ENCODE results near the gene CACNG4.

The CACNG4 gene

GRCh38 chr17:67024736-67025135 lies 60.2 kb downstream of the CACNG4 start:
- no peaks in the 10 kb centered on the region for H3K4me1 ChIP-seq (ENCODE audit: insufficient read depth, low read length)
- ATAC-seq (ENCODE audit: insufficient read depth, low read depth): no peak
- H3K4me3 ChIP-seq (ENCODE audit: low read depth in 1 of 2, low read length in 2 of 2): no peak overlapping the region
- H3K9me3 ChIP-seq (ENCODE audit: insufficient read depth, low read length, severe bottlenecking): no peaks in the 10 kb centered on the region
- H3K4me2 ChIP-seq (ENCODE audit: insufficient read depth, low read length): no peak overlapping the region
- no peaks in the 10 kb centered on the region for H3K27me3 ChIP-seq (ENCODE audit: insufficient read depth, low read length, poor library complexity)
- no peak overlapping the region for H2AFZ ChIP-seq (ENCODE audit: low read depth, low read length)
- no peak for TF ChIP-seq EZH2 (IDR thresholded peaks at IDR 0.05; ENCODE audit: borderline replicate concordance, low read depth, low read length, severe bottlenecking)
- TF ChIP-seq CTCF (IDR thresholded peaks at IDR 0.05; ENCODE audit: borderline replicate concordance, extremely low read depth, low read length, poor library complexity, severe bottlenecking): no peak
- peaks cover 5% of the 10 kb centered on the region; the same call in 1 of the 2 replicates for H4K20me1 ChIP-seq (ENCODE audit: insufficient read depth, low read length)
- H3K36me3 ChIP-seq (ENCODE audit: insufficient read depth, low read length): no peaks in the 10 kb centered on the region
- H3K27ac ChIP-seq (ENCODE audit: low read length): no peak overlapping the region
- H3K9ac ChIP-seq (ENCODE audit: low read depth, low read length): no peak overlapping the region
- DNase-seq: no peak
- no peaks in the 10 kb centered on the region for H3K79me2 ChIP-seq (ENCODE audit: insufficient read depth, low read length)

GRCh38 chr17:67025216-67025792 lies 60.8 kb downstream of the CACNG4 start:
- ATAC-seq (ENCODE audit: insufficient read depth, low read depth): no peak
- Histone ChIP-seq H3K4me1 (ENCODE audit: insufficient read depth, low read length) (no peaks in the 10 kb centered on the region), H3K27ac (ENCODE audit: low read length) (no peak overlapping the region), H3K9me3 (ENCODE audit: insufficient read depth, low read length, severe bottlenecking) (no peaks in the 10 kb centered on the region), H3K27me3 (ENCODE audit: insufficient read depth, low read length, poor library complexity) (no peaks in the 10 kb centered on the region), H4K20me1 (ENCODE audit: insufficient read depth, low read length) (peaks cover 5% of the 10 kb centered on the region; the same call in 1 of the 2 replicates), H2AFZ (ENCODE audit: low read depth, low read length) (no peak overlapping the region), H3K79me2 (ENCODE audit: insufficient read depth, low read length) (no peaks in the 10 kb centered on the region), H3K36me3 (ENCODE audit: insufficient read depth, low read length) (no peaks in the 10 kb centered on the region), H3K9ac (ENCODE audit: low read depth, low read length) (no peak overlapping the region), H3K4me3 (ENCODE audit: low read depth in 1 of 2, low read length in 2 of 2) (no peak overlapping the region), H3K4me2 (ENCODE audit: insufficient read depth, low read length) (no peak overlapping the region)
- no peak for TF ChIP-seq EZH2 (IDR thresholded peaks at IDR 0.05; ENCODE audit: borderline replicate concordance, low read depth, low read length, severe bottlenecking)
- no peak for DNase-seq

- no peaks in the 10 kb centered on the region for H3K36me3 ChIP-seq (ENCODE audit: insufficient read depth, low read length)
- H3K4me3 ChIP-seq (ENCODE audit: low read depth in 1 of 2, low read length in 2 of 2): no peak overlapping the region
- H3K79me2 ChIP-seq (ENCODE audit: insufficient read depth, low read length): no peaks in the 10 kb centered on the region
- no peaks in the 10 kb centered on the region for H3K27me3 ChIP-seq (ENCODE audit: insufficient read depth, low read length, poor library complexity)
- TF ChIP-seq EZH2 (IDR thresholded peaks at IDR 0.05; ENCODE audit: borderline replicate concordance, low read depth, low read length, severe bottlenecking): no peak
- no peak for TF ChIP-seq CTCF (IDR thresholded peaks at IDR 0.05; ENCODE audit: borderline replicate concordance, extremely low read depth, low read length, poor library complexity, severe bottlenecking)
- ATAC-seq (ENCODE audit: insufficient read depth, low read depth) (no peak; the same call in 2 of the 3 replicates), DNase-seq (no peak)
- no peaks in the 10 kb centered on the region for H3K4me1 ChIP-seq (ENCODE audit: insufficient read depth, low read length)
- no peak overlapping the region for H3K4me2 ChIP-seq (ENCODE audit: insufficient read depth, low read length)
- no peaks in the 10 kb centered on the region for H3K9me3 ChIP-seq (ENCODE audit: insufficient read depth, low read length, severe bottlenecking)
- no peak overlapping the region for H2AFZ ChIP-seq (ENCODE audit: low read depth, low read length)
- H3K9ac ChIP-seq (ENCODE audit: low read depth, low read length): no peak overlapping the region
- peaks cover 5% of the 10 kb centered on the region; the same call in 1 of the 2 replicates for H4K20me1 ChIP-seq (ENCODE audit: insufficient read depth, low read length)
- no peak overlapping the region for H3K27ac ChIP-seq (ENCODE audit: low read length)
Measured at GRCh38 chr17:67026341-67026740, 61.8 kb downstream of the CACNG4 start.

- Histone ChIP-seq H3K27me3 (ENCODE audit: insufficient read depth, low read length, poor library complexity) (no peaks in the 10 kb centered on the region), H4K20me1 (ENCODE audit: insufficient read depth, low read length) (peaks cover 5% of the 10 kb centered on the region; the same call in 1 of the 2 replicates), H3K9ac (ENCODE audit: low read depth, low read length) (no peak overlapping the region), H3K79me2 (ENCODE audit: insufficient read depth, low read length) (no peaks in the 10 kb centered on the region), H3K27ac (ENCODE audit: low read length) (no peak overlapping the region), H3K4me3 (ENCODE audit: low read depth in 1 of 2, low read length in 2 of 2) (no peak overlapping the region), H3K9me3 (ENCODE audit: insufficient read depth, low read length, severe bottlenecking) (no peaks in the 10 kb centered on the region), H2AFZ (ENCODE audit: low read depth, low read length) (no peak overlapping the region), H3K4me1 (ENCODE audit: insufficient read depth, low read length) (no peaks in the 10 kb centered on the region), H3K36me3 (ENCODE audit: insufficient read depth, low read length) (no peaks in the 10 kb centered on the region), H3K4me2 (ENCODE audit: insufficient read depth, low read length) (no peak overlapping the region)
- DNase-seq (no peak), ATAC-seq (ENCODE audit: insufficient read depth, low read depth) (no peak)
- TF ChIP-seq CTCF (IDR thresholded peaks at IDR 0.05; ENCODE audit: borderline replicate concordance, extremely low read depth, low read length, poor library complexity, severe bottlenecking) (no peak), EZH2 (IDR thresholded peaks at IDR 0.05; ENCODE audit: borderline replicate concordance, low read depth, low read length, severe bottlenecking) (no peak)
Measured at GRCh38 chr17:67027031-67027628, 62.6 kb downstream of the CACNG4 start.

Data from DND-41 (cell line).